HG02588 (cell line): ENCODE results near the gene SH3PXD2A.
"Not testable (repeated sequence)": the region's sequence is repeated elsewhere in the genome, so short reads cannot be mapped to it uniquely, and the experiment has no call there.

Source experiments
- ATAC-seq: cut with Tn5 transposase; IDR thresholded peaks from one replicate; pipeline ENCODE4 v1.9.1; 2021; ENCODE audit warnings: mild to moderate bottlenecking, moderate library complexity; ENCODE audit not compliant: unreplicated experiment

SH3PXD2A gene

GRCh38 chr10:103672345-103672744 is 183.0 kb downstream of the SH3PXD2A start:
- no peak for ATAC-seq

GRCh38 chr10:103671126-103671895 is 184.1 kb downstream of the SH3PXD2A start:
- ATAC-seq = no peak

GRCh38 chr10:103669944-103670343 is 185.4 kb downstream of the SH3PXD2A start:
- ATAC-seq = no peak

GRCh38 chr10:103669243-103669929 is 186.0 kb downstream of the SH3PXD2A start:
- no peak for ATAC-seq

GRCh38 chr10:103668351-103669242 is 186.8 kb downstream of the SH3PXD2A start:
- ATAC-seq = no peak

- ATAC-seq = no peak
These were observed 188.0 kb downstream of the SH3PXD2A start for GRCh38 chr10:103667356-103667755.

GRCh38 chr10:103666762-103667150 is 188.6 kb downstream of the SH3PXD2A start:
- ATAC-seq = no peak

GRCh38 chr10:103666087-103666761 is 189.2 kb downstream of the SH3PXD2A start:
- ATAC-seq = no peak

- ATAC-seq = no peak
These were observed 190.1 kb downstream of the SH3PXD2A start for GRCh38 chr10:103665162-103665889.

GRCh38 chr10:103663802-103664201 is 191.6 kb downstream of the SH3PXD2A start:
- ATAC-seq = no peak

- no peak for ATAC-seq
These were observed 192.1 kb downstream of the SH3PXD2A start for GRCh38 chr10:103663236-103663635.

GRCh38 chr10:103662704-103663103 is 192.7 kb downstream of the SH3PXD2A start:
- not testable (repeated sequence) for ATAC-seq

GRCh38 chr10:103661198-103661950 is 194.0 kb downstream of the SH3PXD2A start:
- ATAC-seq = no peak

GRCh38 chr10:103660364-103661197 is 194.8 kb downstream of the SH3PXD2A start:
- peak; percentile 19 for ATAC-seq

GRCh38 chr10:103659674-103660363 is 195.6 kb downstream of the SH3PXD2A start:
- peak; percentile 77 for ATAC-seq

GRCh38 chr10:103658049-103658577 is 197.3 kb downstream of the SH3PXD2A start:
- no peak for ATAC-seq

GRCh38 chr10:103657061-103657591 is 198.2 kb downstream of the SH3PXD2A start:
- ATAC-seq = no peak
